H1 (cell line): ENCODE data around the gene MAPK8IP3. TPM values are rescaled to one million over a fixed set of nuclear protein-coding genes. Genes with fewer than 3 reads are reported as not detected.

ENCODE experiments used
- ASH2L ChIP-seq: fragments of 200-600, 300-600 bp; sonication (generic); IDR thresholded peaks from one replicate; pipeline ENCODE4 v1.7.1; 2017; ENCODE audit warnings: low read length
- CHD7 ChIP-seq: fragments of 300-600 bp; sonication (generic); IDR thresholded peaks from 2 replicates; pipeline ENCODE4 v1.7.1; 2012; ENCODE audit warnings: low read length, moderate library complexity, mild to moderate bottlenecking, inconsistent platforms; ENCODE audit not compliant: insufficient replicate concordance
- CTBP2 ChIP-seq: IDR thresholded peaks from 2 replicates; pipeline ENCODE4 v1.7.0; 2011; ENCODE audit warnings: borderline replicate concordance, mild to moderate bottlenecking, moderate library complexity, mixed read lengths, low read length; ENCODE audit not compliant: insufficient read depth, insufficient read length
- CTCF ChIP-seq, 3 experiments: IDR thresholded peaks; 1 replicate in 2 of 3; 2 replicates in 1 of 3; pipeline versions ENCODE4 v1.5.1 to v1.6.1; 2011; ENCODE audit warnings: low read length in 3 of 3, mild to moderate bottlenecking in 3 of 3, inconsistent platforms in 2 of 3, low read depth in 1 of 3, moderate library complexity in 1 of 3; ENCODE audit not compliant: insufficient read depth in 1 of 3; ENCODE audit errors: control extremely low read depth in 1 of 3
- EP300 ChIP-seq, 2 experiments: IDR thresholded peaks; 1 replicate in 1 of 2; 2 replicates in 1 of 2; pipeline ENCODE4 v1.6.1; 2011 to 2012; ENCODE audit warnings: low read depth in 2 of 2, low read length in 2 of 2, mild to moderate bottlenecking in 2 of 2, borderline replicate concordance in 1 of 2, inconsistent platforms in 1 of 2, moderate library complexity in 1 of 2
- PHF8 ChIP-seq: fragments of 200-600 bp; sonication (generic); conservative IDR thresholded peaks from 2 replicates; pipeline ENCODE4 v1.7.1; 2012; ENCODE audit warnings: low read depth, mild to moderate bottlenecking, inconsistent platforms, low read length, moderate library complexity
- SIRT6 ChIP-seq: IDR thresholded peaks from one replicate; pipeline ENCODE4 v1.7.1; 2012; ENCODE audit warnings: low read length, inconsistent platforms
- SP4 ChIP-seq: IDR thresholded peaks from 2 replicates; pipeline ENCODE4 v1.6.1; 2012; ENCODE audit warnings: low read length, inconsistent platforms
- TBP ChIP-seq: IDR thresholded peaks from 2 replicates; pipeline ENCODE4 v1.6.1; 2011; ENCODE audit warnings: low read depth, low read length, improper control_type of control experiment
- polyA plus RNA-seq, 7 experiments: library from polyadenylated mRNA; depleted of rRNA in 3 of 7; stranded (reverse) in 5 of 7; unstranded in 2 of 7; fragments of >200 nt in 5 of 7; fragments of 200-250 nt in 2 of 7; gene quantifications; 1 replicate in 5 of 7; 2 replicates in 1 of 7; 4 replicates in 1 of 7; pipeline versions ENCODE4 v1.2.1 to v1.2.3, GENCODE V29; 2011 to 2013; ENCODE audit warnings: missing spikeins in 2 of 7, mixed read lengths in 2 of 7
- total RNA-seq: library from RNA; stranded (reverse); fragmentation: NEBNext Ultra II Directional; extraction: Animal tissue kit (Norgen Biotek cat#: 25700); gene quantifications from 2 replicates; pipeline ENCODE4 v1.2.1, GENCODE V29; 2021

MAPK8IP3 gene
- total and polyA plus RNA-seq, 2 of the 8 experiments (the other 6 are each of a cell fraction or from before 2014, with no cell fraction given): 16.9 to 43.4 TPM

- TF ChIP-seq CHD7 (no peak), PHF8 (no peak), TBP (no peak), CTBP2 (no peak), ASH2L (no peak), EP300 (IDR thresholded peaks at IDR 0.05; ENCODE audit: borderline replicate concordance in 1 of 2, low read depth in 2 of 2, low read length in 2 of 2) (no peak), SP4 (no peak), CTCF (IDR thresholded peaks at IDR 0.05; ENCODE audit: control extremely low read depth in 1 of 3, insufficient read depth in 1 of 3, low read depth in 1 of 3, low read length in 3 of 3) (no peak), SIRT6 (no peak)
Observed at GRCh38 chr16:1669698-1670097, 36.3 kb upstream of the MAPK8IP3 start (continued).
